ENCODE results near the gene TIE1.

The TIE1 gene

GRCh38 chr1:43322506-43322905 is 21.7 kb downstream of the TIE1 start:
- no peak for DNase-seq (ENCODE audit: low read depth)
- H3K4me3 ChIP-seq (ENCODE audit: low read depth, low read length): no peak overlapping the region

GRCh38 chr1:43324810-43325209 is 24.0 kb downstream of the TIE1 start:
- no peak overlapping the region for H3K4me3 ChIP-seq (ENCODE audit: low read depth, low read length)
- no peak for DNase-seq (ENCODE audit: low read depth)

- DNase-seq (ENCODE audit: low read depth): no peak
- H3K4me3 ChIP-seq (ENCODE audit: low read depth, low read length): no peak overlapping the region
Observed at GRCh38 chr1:43325381-43325780, 24.6 kb downstream of the TIE1 start.

- no peak overlapping the region for H3K4me3 ChIP-seq (ENCODE audit: low read depth, low read length)
- no peak for DNase-seq (ENCODE audit: low read depth)
Observed at GRCh38 chr1:43327549-43328292, 26.9 kb downstream of the TIE1 start.

- DNase-seq (ENCODE audit: low read depth): peak; percentile 41
- no peak overlapping the region for H3K4me3 ChIP-seq (ENCODE audit: low read depth, low read length)
Observed at GRCh38 chr1:43329995-43330751, 29.4 kb downstream of the TIE1 start.

GRCh38 chr1:43331688-43332087 is 30.9 kb downstream of the TIE1 start:
- H3K4me3 ChIP-seq (ENCODE audit: low read depth, low read length): no peak overlapping the region
- DNase-seq (ENCODE audit: low read depth): no peak

GRCh38 chr1:43334453-43335205 is 33.8 kb downstream of the TIE1 start:
- no peak overlapping the region for H3K4me3 ChIP-seq (ENCODE audit: low read depth, low read length)
- DNase-seq (ENCODE audit: low read depth): no peak

GRCh38 chr1:43337588-43337987 is 36.8 kb downstream of the TIE1 start, which contains the start of gene MPL:
TSS of gene MPL (plus strand) at chr1:43337818. CDS start at chr1:43337849, 31 bp downstream.
- no peak within 1 kb of the TSS for H3K4me3 ChIP-seq (ENCODE audit: low read depth, low read length)
- no peak for DNase-seq (ENCODE audit: low read depth)

GRCh38 chr1:43338001-43338400 is 37.2 kb downstream of the TIE1 start:
- no peak overlapping the region for H3K4me3 ChIP-seq (ENCODE audit: low read depth, low read length)
- DNase-seq (ENCODE audit: low read depth): no peak

GRCh38 chr1:43339584-43340232 is 38.9 kb downstream of the TIE1 start:
- no peak for DNase-seq (ENCODE audit: low read depth)
- H3K4me3 ChIP-seq (ENCODE audit: low read depth, low read length): no peak overlapping the region

GRCh38 chr1:43340559-43340958 is 39.8 kb downstream of the TIE1 start:
- no peak overlapping the region for H3K4me3 ChIP-seq (ENCODE audit: low read depth, low read length)
- DNase-seq (ENCODE audit: low read depth): no peak

GRCh38 chr1:43344267-43344850 is 43.6 kb downstream of the TIE1 start:
- no peak overlapping the region for H3K4me3 ChIP-seq (ENCODE audit: low read depth, low read length)
- no peak for DNase-seq (ENCODE audit: low read depth)

GRCh38 chr1:43345120-43345519 is 44.3 kb downstream of the TIE1 start:
- no peak for DNase-seq (ENCODE audit: low read depth)

GRCh38 chr1:43346636-43347035 is 45.9 kb downstream of the TIE1 start:
- DNase-seq (ENCODE audit: low read depth): no peak
- no peak overlapping the region for H3K4me3 ChIP-seq (ENCODE audit: low read depth, low read length)

More at GRCh38 chr1:43345120-43345519, 44.3 kb downstream of the TIE1 start:
- H3K4me3 ChIP-seq (ENCODE audit: low read depth, low read length): no peak overlapping the region

GRCh38 chr1:43348343-43348808 is 47.6 kb downstream of the TIE1 start:
- no peak for DNase-seq (ENCODE audit: low read depth)
- H3K4me3 ChIP-seq (ENCODE audit: low read depth, low read length): peak overlapping the region; percentile 52

- no peak for DNase-seq (ENCODE audit: low read depth)
- peak overlapping the region; percentile 52 for H3K4me3 ChIP-seq (ENCODE audit: low read depth, low read length)
Observed at GRCh38 chr1:43348809-43349593, 48.2 kb downstream of the TIE1 start.

- no peak for DNase-seq (ENCODE audit: low read depth)
Observed at GRCh38 chr1:43349594-43350306, 49.0 kb downstream of the TIE1 start.

GRCh38 chr1:43350976-43351375 is 50.2 kb downstream of the TIE1 start:
- no peak overlapping the region for H3K4me3 ChIP-seq (ENCODE audit: low read depth, low read length)

More at GRCh38 chr1:43349594-43350306, 49.0 kb downstream of the TIE1 start:
- peak overlapping the region; percentile 52 for H3K4me3 ChIP-seq (ENCODE audit: low read depth, low read length)

More at GRCh38 chr1:43350976-43351375, 50.2 kb downstream of the TIE1 start:
- DNase-seq (ENCODE audit: low read depth): no peak

Data from skeletal muscle cell (primary cell).